Stomach (tissue), 9 donors: Measurements from ENCODE around the gene IFNA17. TPM values are rescaled to one million over a fixed set of nuclear protein-coding genes. Genes with fewer than 3 reads are reported as not detected.

Experiments used
- DNase-seq, 2 donors: peaks; one replicate each; pipeline versions ENCODE4 v3.0.0 to v3.0.0-alpha.2; 2013 to 2019
- H3K27ac ChIP-seq, 5 donors: fragments of 200-600 bp in 4 of 5; sonication (generic) in 4 of 5; one replicate each; pipeline ENCODE4 v1.5.1; 2013 to 2019; ENCODE audit warnings: mild to moderate bottlenecking in 1 of 5, moderate library complexity in 1 of 5
- H3K27me3 ChIP-seq, 3 donors: fragments of 200-600 bp; sonication (generic); one replicate each; pipeline ENCODE4 v1.5.1; 2017 to 2019; ENCODE audit warnings: mixed run types in 1 of 3
- H3K36me3 ChIP-seq, 4 donors: fragments of 200-600 bp; sonication (generic); 1 replicate in 3 of 4; 2 replicates in 1 of 4; pipeline ENCODE4 v1.5.1; 2016 to 2019
- H3K4me1 ChIP-seq, 4 donors: fragments of 200-600 bp; sonication (generic); one replicate each; pipeline ENCODE4 v1.5.1; 2016 to 2019
- H3K4me3 ChIP-seq, 4 donors: fragments of 200-600 bp; sonication (generic) in 3 of 4; one replicate each; pipeline ENCODE4 v1.5.1; 2016 to 2019; ENCODE audit warnings: mild to moderate bottlenecking in 1 of 4
- H3K9me3 ChIP-seq, 4 donors: fragments of 200-600 bp; sonication (generic); one replicate each; pipeline ENCODE4 v1.5.1; 2016 to 2019
- EP300 ChIP-seq: sonication (generic); formaldehyde crosslinking; IDR thresholded peaks from one replicate; pipeline ENCODE4 v1.6.1; 2017; ENCODE audit warnings: antibody characterized with exemption
- POLR2A ChIP-seq, 4 donors: fragments of 450-650 bp; IDR thresholded peaks; one replicate each; pipeline ENCODE4 v1.6.1; 2016; ENCODE audit warnings: antibody characterized with exemption in 4 of 4, control low read depth in 2 of 4, mild to moderate bottlenecking in 1 of 4, moderate library complexity in 1 of 4
- POLR2AphosphoS5 ChIP-seq, 3 donors: sonication (generic); formaldehyde crosslinking; IDR thresholded peaks; one replicate each; pipeline ENCODE4 v1.6.1; 2016; ENCODE audit warnings: antibody characterized with exemption in 3 of 3
- WGBS, 5 donors: extraction: QIAGEN DNeasy Blood & Tissue Kit in 3 of 5; methylation state at CpG; one replicate each; pipeline versions ENCODE4 v1.1.5 to v1.1.7; 2013 to 2018; 5-methylcytosine and 5-hydroxymethylcytosine counted together
- intact Hi-C: fragments of 100-400 bp; cut with DNase I; formaldehyde crosslinking; loops from one replicate; pipeline ENCODE4 v1.15.1; 2023; ENCODE audit warnings: low total_unique reads
- polyA plus RNA-seq, 3 donors: library from polyadenylated mRNA; stranded (reverse); fragments of 200-250 nt; gene quantifications; one replicate each; pipeline ENCODE4 v1.2.3, GENCODE V29; 2013
- total RNA-seq, 5 donors: library from RNA; depleted of rRNA; stranded (reverse); fragments of >200 nt; gene quantifications; one replicate each; pipeline versions ENCODE4 v1.1.0 to v1.2.3, GENCODE V29; 2014 to 2016
- TF ChIP-seq, protein P1 (sequence below), 7 experiments: fragments of 450-650 bp in 4 of 7; fragments of 200-600 bp in 3 of 7; sonication (generic) in 3 of 7; IDR thresholded peaks; one replicate each; pipeline ENCODE4 v1.5.1; 2016 to 2019; ENCODE audit warnings: antibody characterized with exemption in 7 of 7, control low read depth in 2 of 7, mild to moderate bottlenecking in 1 of 7
- donor health status: healthy with polysubstance abuse.
- donor health status: Bipolar disorder and iron deficiency.
- donor health status: healthy.

The IFNA17 gene
- total and polyA plus RNA-seq, 8 donors: not detected

DNA sequence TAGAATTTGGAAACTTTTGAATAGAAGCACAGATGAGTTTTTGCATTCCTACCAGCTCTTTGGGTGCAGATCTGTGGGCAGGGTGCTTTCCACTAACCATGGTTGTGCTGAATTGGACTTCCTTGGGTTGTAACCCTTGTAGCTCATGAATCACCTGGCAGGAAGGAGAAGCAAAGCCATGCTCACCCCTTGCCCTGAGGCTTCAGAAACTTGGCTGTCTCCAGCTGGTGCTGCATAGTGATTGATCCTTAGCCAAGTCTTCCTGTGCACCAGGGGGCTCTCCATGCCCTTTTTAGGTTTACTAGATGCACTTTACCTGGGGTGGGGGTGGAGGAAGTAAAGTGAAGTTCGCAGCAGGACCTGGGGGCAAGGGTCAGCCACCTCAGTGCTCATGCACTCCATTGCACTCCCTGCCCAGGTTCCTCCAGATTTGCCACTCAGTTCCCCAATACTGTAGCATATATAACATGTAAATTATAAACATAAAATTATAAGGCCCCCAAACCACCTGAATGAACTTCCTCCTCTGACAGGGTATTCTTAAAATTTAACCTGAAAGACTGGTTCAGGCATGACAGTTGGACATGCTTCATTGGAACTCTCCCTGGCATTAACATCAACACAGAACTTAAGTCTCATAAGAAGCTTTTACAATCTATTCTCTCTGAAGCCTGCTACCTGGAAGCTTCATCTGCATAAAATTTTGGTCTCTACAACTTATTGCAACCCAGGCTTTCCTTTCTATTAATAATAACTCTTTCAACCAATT lies 37.6 kb upstream of the IFNA17 start:
- TF ChIP-seq, protein P1, sequence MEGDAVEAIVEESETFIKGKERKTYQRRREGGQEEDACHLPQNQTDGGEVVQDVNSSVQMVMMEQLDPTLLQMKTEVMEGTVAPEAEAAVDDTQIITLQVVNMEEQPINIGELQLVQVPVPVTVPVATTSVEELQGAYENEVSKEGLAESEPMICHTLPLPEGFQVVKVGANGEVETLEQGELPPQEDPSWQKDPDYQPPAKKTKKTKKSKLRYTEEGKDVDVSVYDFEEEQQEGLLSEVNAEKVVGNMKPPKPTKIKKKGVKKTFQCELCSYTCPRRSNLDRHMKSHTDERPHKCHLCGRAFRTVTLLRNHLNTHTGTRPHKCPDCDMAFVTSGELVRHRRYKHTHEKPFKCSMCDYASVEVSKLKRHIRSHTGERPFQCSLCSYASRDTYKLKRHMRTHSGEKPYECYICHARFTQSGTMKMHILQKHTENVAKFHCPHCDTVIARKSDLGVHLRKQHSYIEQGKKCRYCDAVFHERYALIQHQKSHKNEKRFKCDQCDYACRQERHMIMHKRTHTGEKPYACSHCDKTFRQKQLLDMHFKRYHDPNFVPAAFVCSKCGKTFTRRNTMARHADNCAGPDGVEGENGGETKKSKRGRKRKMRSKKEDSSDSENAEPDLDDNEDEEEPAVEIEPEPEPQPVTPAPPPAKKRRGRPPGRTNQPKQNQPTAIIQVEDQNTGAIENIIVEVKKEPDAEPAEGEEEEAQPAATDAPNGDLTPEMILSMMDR (IDR thresholded peaks at IDR 0.05): no peak
- TF ChIP-seq EP300: no peak
- TF ChIP-seq POLR2A (IDR thresholded peaks at IDR 0.05): no peak
- no peak for TF ChIP-seq POLR2AphosphoS5 (IDR thresholded peaks at IDR 0.05)
- peaks cover 0 to 13% (median 0%) of the 10 kb centered on the region in 3 donors for H3K27me3 ChIP-seq
- no peak for DNase-seq
- H3K4me1 ChIP-seq: no peaks in the 10 kb centered on the region
- 19 to 58% (median 41%) methylated on average over 1 of the region's 1 CpG for WGBS, 5 donors
- intact Hi-C loops: no loop called here
- peaks cover 0 to under 1% (median under 1%) of the 10 kb centered on the region in 4 donors for H3K9me3 ChIP-seq
- H3K4me3 ChIP-seq: no peak overlapping the region
- no peaks in the 10 kb centered on the region for H3K36me3 ChIP-seq
- H3K27ac ChIP-seq: no peak overlapping the region

DNA sequence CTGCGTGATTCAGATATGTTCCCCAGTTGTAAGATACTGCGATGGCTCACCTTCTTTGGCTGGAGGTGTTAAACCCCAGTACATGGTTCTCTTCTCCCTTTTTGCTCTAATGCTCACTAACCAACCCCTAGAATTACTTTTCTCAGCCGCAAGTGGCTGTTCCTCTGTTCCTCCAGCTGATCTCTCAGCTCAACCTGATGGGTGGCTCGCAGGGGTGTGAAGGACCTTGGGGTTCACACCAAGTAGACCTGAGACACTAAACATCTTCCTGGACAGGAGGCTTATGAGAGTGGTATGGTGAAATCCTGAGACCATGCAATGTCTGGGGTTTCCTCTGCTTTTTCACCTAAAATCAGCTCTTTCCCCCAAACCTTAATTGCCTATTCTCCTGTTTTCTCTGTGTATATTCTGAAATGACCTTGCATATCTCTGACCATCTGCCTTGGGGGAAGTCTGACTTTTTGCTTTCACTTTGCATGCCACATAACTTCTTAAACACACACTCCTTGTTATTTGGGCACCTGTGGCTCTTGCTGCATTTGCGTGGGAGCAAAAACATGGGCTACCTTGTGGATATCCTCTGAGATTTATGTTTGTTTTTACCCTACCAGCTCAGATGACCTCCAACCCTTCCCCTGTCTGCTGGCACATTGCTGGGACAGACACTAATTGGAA lies 27.7 kb upstream of the IFNA17 start:
- intact Hi-C loops: no loop called here
- Histone ChIP-seq H3K4me1 (peaks cover 0 to 9% (median 4%) of the 10 kb centered on the region in 4 donors), H3K9me3 (no peaks in the 10 kb centered on the region), H3K36me3 (no peaks in the 10 kb centered on the region), H3K27me3 (no peaks in the 10 kb centered on the region), H3K27ac (no peak overlapping the region), H3K4me3 (no peak overlapping the region)
- TF ChIP-seq POLR2A (IDR thresholded peaks at IDR 0.05) (no peak), POLR2AphosphoS5 (IDR thresholded peaks at IDR 0.05) (no peak), EP300 (no peak)
- TF ChIP-seq, protein P1 (IDR thresholded peaks at IDR 0.05): no peak
- WGBS, 5 donors: 66 to 83% (median 75%) methylated on average over 5 of the region's 5 CpGs
- no peak for DNase-seq

DNA sequence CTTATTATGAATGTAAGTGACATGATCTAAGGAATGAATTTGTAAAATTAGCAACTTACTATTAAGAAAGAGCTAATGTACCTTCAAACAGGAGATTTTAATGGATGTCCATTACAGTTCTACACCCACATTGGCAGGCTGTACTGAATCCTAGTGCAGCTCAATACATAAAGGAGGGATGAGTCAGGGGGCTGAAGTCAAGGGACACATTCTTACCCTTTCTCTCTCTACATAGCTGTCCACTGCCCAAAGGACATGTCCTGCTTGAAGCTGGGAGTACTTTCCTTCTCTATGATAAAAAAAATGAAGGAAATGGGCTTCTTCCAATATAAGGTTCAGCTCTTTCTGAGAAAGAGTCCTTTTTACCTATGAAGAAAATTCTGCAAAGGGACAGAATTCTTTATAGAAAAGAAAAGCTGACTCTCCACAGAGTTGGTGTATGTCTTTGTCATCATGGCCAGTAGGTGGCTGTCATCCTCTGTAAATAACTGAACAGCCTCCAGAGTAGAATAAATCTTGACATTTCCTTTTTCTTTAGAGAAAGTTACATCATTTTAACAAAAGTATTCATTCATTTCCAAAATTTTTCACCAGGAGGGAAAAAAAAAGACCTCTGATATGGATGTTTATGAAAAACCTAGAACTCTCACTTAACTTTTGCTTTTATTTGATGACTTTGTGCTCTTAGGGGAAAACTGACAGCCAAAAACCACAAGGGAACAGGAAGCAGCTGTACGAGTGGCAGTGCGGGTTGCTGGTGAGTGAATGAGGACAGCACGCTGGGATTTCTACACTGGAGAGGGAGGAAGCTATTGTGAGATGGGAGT lies 24.9 kb upstream of the IFNA17 start:
- peak in 1 of 2 donors; percentile 55 for DNase-seq
- H3K36me3 ChIP-seq: no peaks in the 10 kb centered on the region
- no peaks in the 10 kb centered on the region for H3K27me3 ChIP-seq
- H3K27ac ChIP-seq: no peak overlapping the region
- TF ChIP-seq, protein P1 (IDR thresholded peaks at IDR 0.05): peak in 2 of 7 experiments; percentile 17 to 19
- TF ChIP-seq POLR2AphosphoS5 (IDR thresholded peaks at IDR 0.05): no peak
- H3K4me3 ChIP-seq: no peak overlapping the region
- intact Hi-C loops: no loop called here
- H3K9me3 ChIP-seq: no peaks in the 10 kb centered on the region
- peaks cover 0 to 9% (median 4%) of the 10 kb centered on the region in 4 donors for H3K4me1 ChIP-seq
- 0 to 3% (median 1%) methylated on average over 3 of the region's 3 CpGs for WGBS, 5 donors

DNA sequence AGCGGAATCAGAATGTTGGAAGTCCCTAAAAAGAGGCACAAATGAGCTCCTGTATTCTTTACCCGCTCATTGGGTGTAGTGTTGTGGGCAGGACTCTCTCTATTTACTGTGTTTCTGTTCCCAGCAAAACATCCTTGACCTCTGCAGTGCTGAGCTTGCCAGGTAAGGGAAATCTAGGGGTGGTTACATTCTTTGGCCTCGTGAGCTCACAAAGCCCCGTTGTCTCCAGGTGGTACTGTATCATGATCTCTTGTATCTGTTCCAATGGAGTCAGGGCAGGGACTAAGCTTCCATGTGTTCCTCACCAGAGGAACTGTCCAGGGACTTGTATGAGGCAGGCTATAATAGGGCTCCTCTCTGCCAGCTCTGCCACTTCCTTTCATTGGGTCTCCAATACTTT lies 23.6 kb upstream of the IFNA17 start:
- intact Hi-C loops: no loop called here

More for the DNA sequence above, 23.6 kb upstream of the IFNA17 start:
- Histone ChIP-seq H3K9me3 (no peaks in the 10 kb centered on the region), H3K36me3 (no peaks in the 10 kb centered on the region), H3K4me3 (no peak overlapping the region), H3K27ac (no peak overlapping the region), H3K4me1 (peaks cover 0 to 9% (median 4%) of the 10 kb centered on the region in 4 donors), H3K27me3 (no peaks in the 10 kb centered on the region)
- WGBS, 5 donors: 55 to 58% (median 57%) methylated on average over 4 of the region's 4 CpGs
- DNase-seq: no peak
- TF ChIP-seq, protein P1 (IDR thresholded peaks at IDR 0.05): no peak
- TF ChIP-seq POLR2A (IDR thresholded peaks at IDR 0.05) (no peak), EP300 (no peak), POLR2AphosphoS5 (IDR thresholded peaks at IDR 0.05) (no peak)
